Spleen (tissue), 7 donors: ENCODE data around the gene TRPC5OS.

Experiments
- POLR2A ChIP-seq, 3 donors: fragments of 450-650 bp; IDR thresholded peaks; one replicate each; pipeline ENCODE4 v1.5.1; 2017; ENCODE audit warnings: antibody characterized with exemption in 3 of 3, mild to moderate bottlenecking in 1 of 3
- POLR2AphosphoS5 ChIP-seq, 3 donors: sonication (generic); formaldehyde crosslinking; IDR thresholded peaks; one replicate each; pipeline ENCODE4 v1.5.1; 2017; ENCODE audit warnings: antibody characterized with exemption in 3 of 3
- TF ChIP-seq, protein P1 (sequence below), 11 experiments: fragments of 200-600 bp in 7 of 11; fragments of 450-650 bp in 4 of 11; sonication (generic) in 4 of 11; IDR thresholded peaks in 8 of 11; conservative IDR thresholded peaks in 3 of 11; 1 replicate in 7 of 11; 2 replicates in 4 of 11; pipeline versions ENCODE4 v1.4.0 to v1.8.0; 2016 to 2021; ENCODE audit warnings: antibody characterized with exemption in 11 of 11, inconsistent platforms in 4 of 11, mild to moderate bottlenecking in 1 of 11
- donor health status: DM: no; HTN: no; CAD: no; lungs with moderate emphysema.
- donor health status: DM: no; HTN: no; CAD: no.
- donor health status: DM: no; HTN: no; CAD: no.

GRCh38 chrX:111857534-111858060 is 18.4 kb upstream of the TRPC5OS start:
- TF ChIP-seq POLR2AphosphoS5 (IDR thresholded peaks at IDR 0.05) = no peak
- TF ChIP-seq, protein P1, sequence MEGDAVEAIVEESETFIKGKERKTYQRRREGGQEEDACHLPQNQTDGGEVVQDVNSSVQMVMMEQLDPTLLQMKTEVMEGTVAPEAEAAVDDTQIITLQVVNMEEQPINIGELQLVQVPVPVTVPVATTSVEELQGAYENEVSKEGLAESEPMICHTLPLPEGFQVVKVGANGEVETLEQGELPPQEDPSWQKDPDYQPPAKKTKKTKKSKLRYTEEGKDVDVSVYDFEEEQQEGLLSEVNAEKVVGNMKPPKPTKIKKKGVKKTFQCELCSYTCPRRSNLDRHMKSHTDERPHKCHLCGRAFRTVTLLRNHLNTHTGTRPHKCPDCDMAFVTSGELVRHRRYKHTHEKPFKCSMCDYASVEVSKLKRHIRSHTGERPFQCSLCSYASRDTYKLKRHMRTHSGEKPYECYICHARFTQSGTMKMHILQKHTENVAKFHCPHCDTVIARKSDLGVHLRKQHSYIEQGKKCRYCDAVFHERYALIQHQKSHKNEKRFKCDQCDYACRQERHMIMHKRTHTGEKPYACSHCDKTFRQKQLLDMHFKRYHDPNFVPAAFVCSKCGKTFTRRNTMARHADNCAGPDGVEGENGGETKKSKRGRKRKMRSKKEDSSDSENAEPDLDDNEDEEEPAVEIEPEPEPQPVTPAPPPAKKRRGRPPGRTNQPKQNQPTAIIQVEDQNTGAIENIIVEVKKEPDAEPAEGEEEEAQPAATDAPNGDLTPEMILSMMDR (IDR thresholded peaks at IDR 0.05 in 8 of 11, conservative IDR thresholded peaks at IDR 0.05 in 3 of 11) = no peak
- no peak for TF ChIP-seq POLR2A (IDR thresholded peaks at IDR 0.05)
